GM21717 (cell line): ENCODE measurements around the gene NAA25.
A peak's percentile ranks its signal among the peaks of the same experiment; 100 is the strongest.

Source experiments
- ATAC-seq: cut with Tn5 transposase; IDR thresholded peaks from one replicate; pipeline ENCODE4 v1.9.1; 2021; ENCODE audit warnings: mild to moderate bottlenecking, moderate library complexity; ENCODE audit not compliant: unreplicated experiment

NAA25 gene

DNA sequence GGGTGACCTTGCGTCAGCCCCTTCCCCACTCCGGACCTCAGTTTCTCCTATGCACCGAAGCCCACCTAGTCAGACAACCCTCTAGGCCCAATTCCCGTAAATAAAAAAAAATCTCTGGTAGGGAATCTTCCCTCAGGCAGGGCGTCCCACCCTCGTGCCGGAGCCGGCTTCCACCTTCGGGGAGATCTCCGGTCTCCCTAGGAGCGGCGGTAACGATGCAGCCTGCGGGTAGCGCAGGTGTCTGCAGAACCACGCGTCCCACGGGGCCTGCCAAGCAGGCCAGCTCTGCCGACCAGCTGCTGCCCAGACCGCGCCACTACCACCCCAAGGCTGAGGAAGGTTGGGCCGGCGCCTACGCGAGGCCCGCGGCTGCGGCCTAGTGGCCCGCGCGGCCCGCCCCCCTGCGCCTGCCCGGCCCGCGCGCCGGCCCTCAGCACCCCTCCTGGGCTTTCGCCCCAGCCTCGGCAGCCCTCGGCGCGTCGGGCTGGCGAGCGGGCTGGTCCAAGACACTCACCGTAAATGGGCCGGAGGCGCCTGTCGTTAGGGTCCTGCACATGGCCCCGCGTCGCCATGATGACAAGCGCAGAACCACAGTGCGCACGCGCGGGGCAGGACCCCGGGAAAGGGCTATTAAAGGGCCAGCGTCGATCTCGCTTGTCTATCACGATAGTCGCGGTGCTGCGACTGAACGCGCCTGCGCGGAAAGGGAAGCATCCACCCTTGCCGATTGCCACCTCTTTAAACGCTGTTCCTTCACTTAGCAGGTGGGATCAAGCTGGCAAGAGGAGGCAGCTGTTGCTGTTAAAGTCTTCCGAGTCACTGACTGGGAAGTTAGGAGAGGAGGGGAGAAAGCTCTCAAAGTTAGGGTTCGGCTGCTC, at the start of gene NAA25:
TSS of gene NAA25 (minus strand) at position 582 of the 878 bp plus-strand sequence. CDS start at position 572, 10 bp downstream.
- peak; percentile 66 for ATAC-seq

DNA sequence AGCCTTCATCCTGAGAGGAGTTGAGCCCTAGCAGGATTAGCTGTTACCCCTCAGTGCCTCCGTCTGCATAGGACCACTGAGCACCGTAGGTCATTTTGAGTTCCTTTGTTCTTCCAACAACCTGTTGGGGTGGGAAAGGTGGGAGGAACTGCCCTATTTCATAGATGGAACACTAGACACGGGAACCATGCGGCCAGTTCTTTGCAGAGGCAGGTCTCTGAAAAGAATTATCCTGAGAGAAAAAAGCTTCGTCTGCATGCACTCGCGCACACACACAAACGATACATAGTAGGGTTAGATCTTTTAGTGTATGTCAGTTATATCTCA, 45.3 kb upstream of the NAA25 start:
- ATAC-seq: no peak

DNA sequence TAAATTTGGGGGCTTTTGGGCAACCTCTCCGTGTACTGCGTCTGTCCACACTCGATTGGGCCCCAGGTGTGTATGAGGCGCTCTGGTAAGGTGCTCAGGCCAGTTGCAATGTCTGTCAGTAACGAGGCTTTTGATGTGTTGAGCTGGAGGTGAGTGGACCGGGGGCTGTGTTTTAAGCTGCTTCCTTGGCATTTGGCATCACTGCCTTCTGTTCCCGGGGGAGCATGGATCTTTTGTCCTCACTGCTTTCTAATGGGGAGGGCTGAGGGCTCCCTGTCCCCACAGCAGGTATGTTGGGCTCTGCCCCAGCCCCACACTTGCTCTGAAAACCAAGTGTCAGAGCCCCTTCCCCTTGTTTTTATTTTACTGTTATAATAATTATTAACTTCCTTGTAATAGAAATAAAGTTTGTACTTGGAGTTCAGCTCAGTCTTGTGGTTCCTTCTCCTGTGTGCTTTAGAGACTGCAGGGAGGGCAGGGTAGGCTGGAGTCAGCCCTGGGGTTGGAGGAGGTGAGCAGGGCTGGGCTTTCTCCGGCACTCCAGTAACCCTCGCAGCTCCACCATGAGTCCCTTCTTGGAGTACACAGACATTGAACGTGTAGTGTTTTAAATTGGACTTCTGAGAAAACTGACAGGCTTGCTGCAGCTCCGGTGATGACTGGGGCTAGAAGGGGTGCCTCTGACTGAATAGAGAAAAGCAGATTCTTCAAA, 44.8 kb upstream of the NAA25 start:
- ATAC-seq: no peak

DNA sequence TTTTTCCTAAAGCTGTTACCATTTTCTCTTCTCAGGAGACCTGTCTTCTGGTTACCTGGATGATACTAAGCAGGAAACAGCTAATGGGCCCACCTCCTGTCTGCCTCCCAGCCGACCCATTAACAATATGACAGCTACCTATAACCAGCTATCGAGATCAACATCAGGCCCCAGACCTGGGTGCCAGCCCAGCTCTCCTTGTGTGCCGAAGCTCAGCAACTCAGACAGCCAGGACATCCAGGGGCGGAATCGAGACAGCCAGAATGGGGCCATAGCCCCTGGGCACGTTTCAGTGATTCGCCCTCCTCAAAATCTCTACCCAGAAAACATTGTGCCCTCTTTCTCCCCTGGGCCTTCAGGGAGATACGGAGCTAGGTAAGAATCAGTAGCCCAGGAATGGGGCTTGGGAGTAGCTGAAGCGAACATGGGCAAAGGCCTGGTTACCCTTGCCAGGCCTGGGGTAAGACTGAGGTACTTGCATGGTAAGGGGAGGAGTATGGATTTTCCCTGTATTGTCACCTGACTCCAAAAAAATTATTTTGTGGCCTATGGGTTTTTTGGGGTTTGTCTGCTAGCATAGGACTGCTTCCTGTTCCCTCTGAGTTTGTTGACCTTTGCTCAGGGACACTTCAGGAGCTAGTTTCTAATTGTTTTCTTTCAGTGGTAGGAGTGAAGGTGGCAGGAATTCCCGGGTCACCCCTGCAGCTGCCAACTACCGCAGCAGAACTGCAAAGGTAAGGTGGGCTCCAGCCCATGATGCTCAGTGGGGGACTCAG, 43.4 kb upstream of the NAA25 start:
- ATAC-seq: no peak

DNA sequence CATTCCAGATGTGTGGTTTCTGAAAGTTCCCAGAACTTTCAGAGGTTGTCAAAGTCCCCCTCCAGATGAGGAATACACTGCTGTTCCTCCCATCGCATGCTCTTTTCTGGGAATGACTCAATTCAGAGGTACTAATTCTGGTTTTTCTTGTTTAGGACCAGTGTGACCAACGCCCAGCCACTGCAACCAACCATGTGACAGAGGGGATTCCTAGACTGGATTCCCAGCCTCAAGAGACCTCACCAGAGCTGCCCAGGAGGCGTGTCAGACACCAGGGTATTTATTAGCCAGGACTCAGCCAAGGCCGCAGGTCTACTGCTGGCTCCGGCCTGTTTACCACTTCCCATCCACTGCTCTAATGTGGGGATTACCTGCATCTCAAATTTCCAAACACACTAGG, 41.0 kb upstream of the NAA25 start:
- ATAC-seq: no peak

DNA sequence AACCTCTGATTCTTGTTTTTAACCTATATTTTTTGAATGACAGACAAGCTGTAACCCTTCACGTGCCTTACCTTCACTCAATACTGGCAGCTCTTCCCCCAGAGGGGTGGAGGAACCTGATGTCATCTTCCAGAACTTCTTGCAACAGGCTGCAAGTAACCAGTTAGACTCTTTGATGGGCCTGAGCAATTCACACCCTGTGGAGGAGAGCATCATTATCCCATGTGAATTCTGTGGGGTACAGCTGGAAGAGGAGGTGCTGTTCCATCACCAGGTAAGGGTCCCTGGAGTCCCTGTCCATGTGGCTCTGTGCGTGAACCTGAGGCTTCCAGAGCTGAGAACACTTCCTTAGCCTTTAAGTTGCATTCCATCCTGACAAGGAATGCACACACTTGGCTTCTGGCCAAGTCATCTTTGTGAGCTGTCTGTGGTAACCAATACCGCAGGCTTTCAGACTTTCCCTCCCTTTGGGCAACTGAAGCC, 39.5 kb upstream of the NAA25 start:
- ATAC-seq: no peak

DNA sequence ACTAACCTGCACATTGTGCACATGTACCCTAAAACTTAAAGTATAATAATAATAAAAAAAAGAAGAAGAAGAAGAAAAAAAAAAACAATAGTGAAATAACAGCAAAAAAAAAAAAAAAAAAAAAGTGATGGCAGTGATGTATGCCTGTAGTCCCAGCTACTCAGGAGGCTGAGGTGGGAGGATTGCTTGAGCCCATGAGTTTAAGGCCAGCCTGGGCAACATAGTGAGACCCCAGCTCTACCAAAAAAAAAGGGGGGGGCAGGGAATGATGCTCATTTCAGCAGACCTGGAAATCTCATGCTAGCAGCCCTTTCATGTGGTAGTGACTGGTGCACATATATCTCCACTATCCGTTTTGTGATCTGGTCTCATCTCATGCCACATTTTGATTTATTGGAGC, 37.5 kb upstream of the NAA25 start:
- no peak for ATAC-seq

DNA sequence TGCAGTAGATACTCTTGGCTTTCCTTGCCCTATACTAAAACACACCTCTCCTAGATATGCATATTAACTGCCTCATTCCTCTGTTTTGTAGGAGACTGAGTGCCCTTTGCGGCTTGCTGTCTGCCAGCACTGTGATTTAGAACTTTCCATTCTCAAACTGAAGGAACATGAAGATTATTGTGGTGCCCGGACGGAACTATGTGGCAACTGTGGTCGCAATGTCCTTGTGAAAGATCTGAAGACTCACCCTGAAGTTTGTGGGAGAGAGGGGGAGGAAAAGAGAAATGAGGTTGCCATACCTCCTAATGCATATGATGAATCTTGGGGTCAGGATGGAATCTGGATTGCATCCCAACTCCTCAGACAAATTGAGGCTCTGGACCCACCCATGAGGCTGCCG, 32.1 kb upstream of the NAA25 start:
- ATAC-seq: no peak

DNA sequence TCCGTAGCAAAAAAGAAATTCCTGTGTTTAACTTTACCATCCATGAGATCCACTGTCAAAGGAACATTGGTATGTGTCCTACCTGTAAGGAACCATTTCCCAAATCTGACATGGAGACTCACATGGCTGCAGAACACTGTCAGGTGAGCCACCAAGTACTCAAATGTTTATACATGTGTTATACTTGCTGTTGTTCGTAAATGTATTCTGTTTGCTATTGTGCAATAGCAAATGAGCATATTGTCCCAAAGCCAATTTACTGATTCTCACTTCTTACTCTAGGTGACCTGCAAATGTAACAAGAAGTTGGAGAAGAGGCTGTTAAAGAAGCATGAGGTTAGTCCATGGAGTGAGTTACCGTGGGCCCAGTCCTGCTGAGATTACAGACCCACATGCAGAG, 26.1 kb upstream of the NAA25 start:
- ATAC-seq: no peak

DNA sequence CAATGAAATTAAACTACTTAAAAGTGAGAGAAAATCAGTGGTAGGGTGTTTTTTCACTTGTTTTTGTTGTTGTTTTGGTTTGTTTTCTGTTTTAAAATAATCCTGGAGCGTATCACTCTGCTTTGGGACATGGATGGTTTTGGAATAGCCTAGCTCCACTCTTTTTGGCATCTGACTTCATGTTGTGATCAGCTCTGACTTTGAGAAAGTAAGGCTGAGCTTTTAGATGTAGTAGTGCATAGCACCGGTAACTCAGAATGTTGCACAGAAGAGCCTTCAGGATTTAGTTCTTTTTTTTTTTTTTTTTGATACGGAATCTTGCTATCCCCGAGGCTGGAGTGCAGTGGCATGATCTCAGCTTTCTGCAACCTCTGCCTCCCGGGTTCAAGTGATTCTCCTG, 24.8 kb upstream of the NAA25 start:
- ATAC-seq: no peak

DNA sequence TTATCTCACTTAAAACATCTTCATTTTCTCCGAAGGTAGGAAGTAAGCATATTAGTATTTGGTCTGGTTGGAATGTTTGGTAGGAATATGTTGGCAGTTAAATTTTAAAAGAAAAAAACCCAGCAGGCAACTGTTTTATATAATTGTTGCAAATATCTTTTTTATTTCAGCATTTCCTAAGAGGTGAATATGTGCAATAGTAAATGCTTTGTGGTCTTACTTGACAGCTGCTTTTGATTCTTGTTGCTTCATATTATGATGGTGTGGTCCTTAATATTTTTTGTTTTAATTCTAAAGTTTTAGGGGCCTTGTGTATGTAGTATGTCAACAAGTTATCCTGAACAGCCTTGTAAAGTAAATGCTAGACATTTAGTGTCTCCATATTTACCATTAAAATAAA, 23.1 kb upstream of the NAA25 start:
- no peak for ATAC-seq

DNA sequence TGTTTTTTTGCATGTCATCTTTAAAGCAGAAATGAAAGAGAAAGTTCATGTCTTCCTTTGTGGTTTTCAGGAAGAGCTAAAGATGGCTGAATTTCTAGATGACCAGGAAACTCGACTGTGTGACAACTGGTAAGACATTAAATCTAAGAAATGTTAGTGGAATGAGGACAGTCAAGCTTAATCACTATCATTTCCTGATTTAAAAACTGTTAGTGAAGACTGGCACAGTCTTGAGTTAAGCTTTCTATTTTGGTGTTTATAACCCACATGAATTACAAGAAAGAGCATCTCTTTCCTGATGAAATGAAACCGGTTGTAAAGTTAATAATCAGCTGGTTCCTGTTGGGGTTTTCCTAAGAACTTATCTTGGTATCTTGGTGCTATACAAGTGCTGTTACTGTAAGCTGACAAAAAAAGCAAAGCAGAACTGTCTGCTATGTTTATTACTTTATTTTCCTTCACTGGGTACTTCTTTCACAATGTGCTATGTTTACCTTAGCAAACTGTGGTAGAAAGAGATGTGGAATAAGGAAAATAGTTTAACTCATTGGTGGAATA, 21.9 kb upstream of the NAA25 start:
- peak; percentile 48 for ATAC-seq

DNA sequence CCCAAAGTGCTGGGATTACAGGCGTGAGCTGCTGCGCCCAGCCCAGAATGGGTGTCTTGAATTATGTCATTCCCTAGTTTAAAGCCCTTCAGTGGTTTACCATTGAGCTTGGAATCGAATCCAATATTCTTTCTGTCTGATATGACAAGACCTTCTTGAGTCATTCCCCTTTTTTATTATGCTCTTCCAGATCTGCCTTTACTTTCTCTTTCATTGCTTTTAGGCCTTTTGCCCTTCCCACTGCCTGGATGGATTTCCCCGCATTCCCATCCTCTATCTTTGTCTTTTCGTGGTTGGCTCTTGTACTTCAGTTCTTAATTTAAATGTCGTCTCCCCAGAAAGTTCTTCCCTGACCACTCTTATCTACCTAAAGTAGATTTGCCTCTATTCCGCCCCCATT, 18.3 kb upstream of the NAA25 start:
- ATAC-seq: no peak

DNA sequence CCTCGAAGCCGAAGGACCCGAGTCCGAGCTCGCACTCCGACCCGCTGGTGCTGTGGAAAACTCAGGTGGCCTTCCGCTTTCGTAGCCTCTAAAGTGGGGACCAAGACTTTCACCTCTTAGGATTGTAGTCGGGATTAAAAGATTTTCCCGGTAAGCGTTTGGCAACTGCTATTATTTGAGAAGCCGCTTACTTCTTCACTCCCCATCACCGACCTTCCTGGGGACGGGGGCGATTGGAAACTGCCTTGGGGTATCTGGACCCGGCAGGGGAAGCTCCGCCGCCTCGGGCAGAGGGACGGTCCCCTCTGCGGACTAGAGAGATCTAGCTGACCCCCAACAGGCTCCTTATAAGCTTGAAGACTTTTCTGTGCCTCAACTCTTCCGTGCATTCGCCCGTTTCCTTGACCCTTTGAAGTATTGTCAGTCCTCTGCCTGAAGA, 17.4 kb upstream of the NAA25 start:
- ATAC-seq: no peak

DNA sequence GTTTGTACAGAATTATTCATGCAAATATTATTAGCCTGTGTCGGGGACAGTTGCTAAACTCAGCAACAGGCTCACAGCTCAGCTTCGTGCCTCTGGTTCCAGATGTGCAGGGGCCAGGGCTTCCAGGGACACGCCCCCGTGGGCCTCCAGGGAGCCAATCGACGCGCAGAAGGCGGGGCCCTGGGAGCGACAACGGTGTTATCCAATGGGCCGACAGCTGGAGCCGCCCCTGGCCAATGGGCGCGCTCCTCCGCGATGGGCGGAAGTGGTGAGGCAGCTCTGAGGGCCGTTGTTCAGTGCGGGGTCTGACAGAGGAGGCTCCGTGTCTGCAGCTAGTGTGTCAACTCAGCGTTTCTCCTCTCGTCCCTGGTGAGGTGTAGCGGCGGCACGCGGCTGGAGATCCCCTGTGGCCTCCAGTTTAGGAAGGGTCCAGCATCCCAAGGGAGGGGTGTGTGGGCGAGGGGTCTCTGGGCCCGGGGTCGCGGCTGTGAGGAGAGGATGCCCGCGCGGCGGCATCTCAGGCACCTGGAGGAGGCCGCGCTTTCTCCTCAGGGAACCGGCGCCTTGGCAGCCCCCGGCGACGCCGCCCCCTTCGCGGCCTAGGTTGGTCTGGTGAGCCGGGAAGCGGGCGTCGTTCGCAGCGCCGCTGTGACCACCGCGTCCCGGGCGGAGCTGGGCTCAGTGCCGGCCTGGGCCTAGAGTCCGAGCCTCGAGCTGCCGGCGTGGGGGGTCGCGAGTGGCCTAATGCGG, 16.8 kb upstream of the NAA25 start, which contains the start of gene TRAFD1:
TSS of gene TRAFD1 (plus strand) at position 311 of the 750 bp plus-strand sequence. CDS start 4,963 bp downstream, outside the sequence.
- peak; percentile 90 for ATAC-seq

DNA sequence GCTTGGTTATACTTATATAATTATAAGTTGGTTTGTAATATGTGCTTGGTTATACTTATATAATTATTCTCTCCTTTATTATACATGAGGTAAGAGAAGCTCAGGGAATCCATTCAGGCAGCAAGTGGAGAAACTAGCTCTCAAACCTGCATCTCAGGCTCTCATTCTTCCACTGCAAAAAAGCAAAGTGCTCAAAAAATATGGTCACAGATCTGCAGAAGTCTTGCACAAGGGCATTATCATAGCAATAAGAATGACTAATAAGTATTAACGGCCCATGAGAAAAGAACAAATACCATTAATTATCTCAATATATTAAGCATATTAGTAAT, 16.3 kb upstream of the NAA25 start:
- no peak for ATAC-seq

DNA sequence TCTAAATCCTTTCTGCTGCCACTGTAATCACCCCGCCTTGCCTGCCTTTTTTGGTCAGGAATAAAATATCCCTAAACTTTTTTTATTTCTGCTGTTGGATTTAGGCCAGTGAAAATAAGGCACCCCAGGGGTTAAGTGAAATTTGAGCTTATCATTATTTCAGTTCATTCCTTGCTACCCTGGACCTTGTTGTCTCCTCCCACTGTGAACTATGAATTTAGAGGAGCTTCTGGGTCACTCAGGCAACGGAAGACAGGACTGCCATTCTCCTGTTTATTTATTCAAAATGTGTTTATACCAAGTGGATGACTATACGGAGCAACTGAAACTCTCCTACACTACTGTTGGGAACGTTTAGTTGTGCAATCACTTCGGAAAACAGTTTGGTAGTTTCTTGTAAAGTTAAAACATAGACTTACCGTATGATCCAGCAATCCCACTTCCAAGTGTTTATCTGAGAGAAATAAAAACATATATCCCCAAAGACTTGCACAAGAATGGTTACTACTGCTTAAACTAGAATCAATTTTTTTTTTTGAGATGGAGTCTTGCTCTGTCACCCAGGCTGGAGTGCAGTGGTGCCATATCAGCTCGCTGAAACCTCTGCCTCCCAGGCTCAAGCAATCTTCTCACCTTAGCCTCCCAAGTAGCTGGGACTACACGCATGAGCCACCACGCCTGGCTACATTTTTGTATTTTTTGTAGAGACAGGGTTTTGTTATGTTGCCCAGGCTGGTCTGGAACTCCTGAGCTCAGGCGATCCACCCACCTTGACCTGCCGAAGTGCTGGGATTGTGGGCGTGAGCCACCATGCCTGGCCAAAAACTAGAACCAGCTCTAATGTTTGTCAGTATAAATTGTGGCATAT, 14.5 kb upstream of the NAA25 start:
- ATAC-seq: no peak

DNA sequence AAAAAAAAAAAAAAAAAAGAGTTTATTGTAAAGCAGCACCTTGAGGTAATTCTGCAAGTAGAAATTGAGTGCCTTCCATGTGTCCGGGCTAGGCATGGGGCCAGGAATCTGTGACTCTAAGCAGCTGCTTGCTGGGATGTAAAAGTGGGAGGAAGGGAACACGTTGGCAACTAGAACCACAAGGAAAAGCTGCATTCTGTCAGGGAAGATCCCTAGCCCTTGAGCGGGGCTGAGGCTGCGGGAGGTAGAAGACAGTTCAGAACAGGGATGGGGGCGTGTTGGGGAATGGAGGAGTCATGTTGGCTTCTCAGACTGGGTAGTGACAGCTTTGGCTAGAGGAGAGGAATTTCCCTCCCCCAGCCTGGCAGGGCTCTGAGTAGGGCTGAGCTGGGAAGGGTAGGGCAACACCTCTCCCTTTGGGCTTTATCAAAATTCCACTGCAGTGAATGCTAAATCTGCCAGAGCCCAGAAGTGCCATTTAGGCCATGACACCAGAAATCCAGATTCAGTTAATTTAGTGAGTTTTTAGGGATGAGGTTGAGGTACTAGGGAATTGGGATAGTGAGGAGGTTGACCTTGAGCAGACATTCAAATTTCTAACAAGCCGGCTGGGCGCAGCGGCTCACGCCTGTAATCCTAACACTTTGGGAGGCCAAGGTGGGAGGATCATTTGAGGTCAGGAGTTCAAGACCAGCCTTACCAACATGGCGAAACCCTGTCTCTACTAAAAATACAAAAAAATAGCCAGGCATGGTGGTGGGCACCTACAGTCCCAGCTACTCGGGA, 13.4 kb upstream of the NAA25 start:
- no peak for ATAC-seq

DNA sequence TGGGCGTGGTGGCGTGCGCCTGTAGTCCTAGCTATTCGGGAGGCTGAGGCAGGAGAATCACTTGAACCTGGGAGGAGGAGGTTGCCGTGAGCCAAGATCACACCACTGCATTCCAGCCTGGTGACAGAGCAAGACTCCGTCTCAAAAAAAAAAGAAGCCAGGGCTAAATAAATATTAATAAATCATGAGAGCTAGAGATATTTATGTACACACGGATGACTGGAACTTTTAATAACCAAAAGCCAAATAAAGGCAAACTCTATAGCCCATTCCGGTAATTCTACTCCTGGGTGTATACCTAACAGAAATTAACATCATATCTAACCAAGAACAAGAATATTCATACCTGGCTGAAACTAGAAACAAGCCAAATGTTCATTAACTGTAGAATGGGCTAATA, 9.1 kb upstream of the NAA25 start:
- no peak for ATAC-seq
